HepG2 (cell line): ENCODE measurements around the gene GSPT1. TPM values are rescaled to one million over a fixed set of nuclear protein-coding genes. Genes with fewer than 3 reads are reported as not detected.

Source experiments
- ADNP ChIP-seq: sonication (generic); formaldehyde crosslinking; IDR thresholded peaks from 2 replicates; pipeline ENCODE4 v1.4.0; 2020; ENCODE audit warnings: missing genetic modification reagents
- BRD4 ChIP-seq: sonication (generic); formaldehyde crosslinking; IDR thresholded peaks from 2 replicates; pipeline ENCODE4 v1.4.0; 2020; ENCODE audit warnings: missing genetic modification reagents
- DNMT1 ChIP-seq: sonication (generic); formaldehyde crosslinking; IDR thresholded peaks from 2 replicates; pipeline ENCODE4 v1.5.1; 2020; ENCODE audit warnings: mild to moderate bottlenecking, missing genetic modification reagents
- IKZF1 ChIP-seq: fragments of 450-650 bp; IDR thresholded peaks from 2 replicates; pipeline ENCODE4 v1.7.1; 2016
- ISL2 ChIP-seq: sonication (generic); formaldehyde crosslinking; IDR thresholded peaks from 2 replicates; pipeline ENCODE4 v1.5.0; 2020; ENCODE audit warnings: missing genetic modification reagents
- KAT2B ChIP-seq: fragments of 150-350 bp; IDR thresholded peaks from 2 replicates; pipeline ENCODE4 v1.6.1; 2014; ENCODE audit warnings: low read depth, low read length, borderline replicate concordance
- KAT8 ChIP-seq: IDR thresholded peaks from 2 replicates; pipeline ENCODE4 v1.6.1; 2016; ENCODE audit warnings: missing genetic modification reagents, missing compliant biosample characterization
- MAFF ChIP-seq: IDR thresholded peaks from 2 replicates; pipeline ENCODE4 v1.6.1; 2011; ENCODE audit warnings: low read depth, low read length, improper control_type of control experiment
- NFKB2 ChIP-seq: sonication (generic); formaldehyde crosslinking; IDR thresholded peaks from 2 replicates; pipeline ENCODE4 v1.4.0; 2020; ENCODE audit warnings: missing genetic modification reagents, borderline replicate concordance
- NONO ChIP-seq, 2 experiments: fragments of 450-650 bp in 1 of 2; sonication (generic) in 1 of 2; formaldehyde crosslinking in 1 of 2; IDR thresholded peaks in 1 of 2; conservative IDR thresholded peaks in 1 of 2; 2 replicates each; pipeline versions ENCODE4 v1.6.1 to v1.8.0; 2017 to 2022; ENCODE audit warnings: mild to moderate bottlenecking in 1 of 2, missing genetic modification reagents in 1 of 2, moderate library complexity in 1 of 2
- POLR2A ChIP-seq, 2 experiments: IDR thresholded peaks; 2 replicates each; pipeline ENCODE4 v1.6.1; 2011; ENCODE audit warnings: low read depth in 2 of 2, low read length in 2 of 2, mild to moderate bottlenecking in 1 of 2, moderate library complexity in 1 of 2; ENCODE audit not compliant: insufficient read depth in 1 of 2
- RBM22 ChIP-seq: fragments of 200-400 bp; formaldehyde crosslinking; optimal IDR thresholded peaks from 2 replicates; pipeline ENCODE3; 2017; ENCODE audit warnings: mild to moderate bottlenecking, low read length, moderate library complexity
- SMARCE1 ChIP-seq: fragments of 450-650 bp; IDR thresholded peaks from 2 replicates; pipeline ENCODE4 v1.6.1; 2017; ENCODE audit warnings: borderline replicate concordance
- SNAPC2 ChIP-seq: sonication (generic); formaldehyde crosslinking; IDR thresholded peaks from 2 replicates; pipeline ENCODE4 v1.8.1; 2022; ENCODE audit warnings: mild to moderate bottlenecking, missing genetic modification reagents
- SOX6 ChIP-seq, 2 experiments: fragments of 450-650 bp in 1 of 2; sonication (generic) in 1 of 2; formaldehyde crosslinking in 1 of 2; IDR thresholded peaks; 2 replicates each; pipeline versions ENCODE4 v1.4.0 to v1.6.1; 2017 to 2020; ENCODE audit warnings: antibody characterized with exemption in 1 of 2, mild to moderate bottlenecking in 1 of 2, missing genetic modification reagents in 1 of 2
- TAF1 ChIP-seq: sonication (generic); formaldehyde crosslinking; IDR thresholded peaks from 2 replicates; pipeline ENCODE4 v1.4.0; 2020; ENCODE audit warnings: missing genetic modification reagents
- TOPORS ChIP-seq: sonication (generic); formaldehyde crosslinking; IDR thresholded peaks from 2 replicates; pipeline ENCODE4 v1.8.0; 2023; ENCODE audit warnings: mild to moderate bottlenecking, missing genetic modification reagents
- ZBTB3 ChIP-seq: sonication (generic); formaldehyde crosslinking; IDR thresholded peaks from 2 replicates; pipeline ENCODE4 v1.4.0; 2020; ENCODE audit warnings: low read depth, mild to moderate bottlenecking, moderate library complexity, missing genetic modification reagents, borderline replicate concordance
- ZFAT ChIP-seq: sonication (generic); formaldehyde crosslinking; conservative IDR thresholded peaks from 2 replicates; pipeline ENCODE4 v1.8.1; 2023; ENCODE audit warnings: missing genetic modification reagents, inconsistent platforms
- ZNF136 ChIP-seq: sonication (generic); formaldehyde crosslinking; IDR thresholded peaks from 2 replicates; pipeline ENCODE4 v1.8.1; 2022; ENCODE audit warnings: low read depth, mild to moderate bottlenecking, moderate library complexity, missing genetic modification reagents
- ZNF331 ChIP-seq: sonication (generic); formaldehyde crosslinking; IDR thresholded peaks from 2 replicates; pipeline ENCODE4 v1.4.0; 2020; ENCODE audit warnings: missing genetic modification reagents
- ZNF383 ChIP-seq: sonication (generic); formaldehyde crosslinking; IDR thresholded peaks from 2 replicates; pipeline ENCODE4 v1.4.0; 2020; ENCODE audit warnings: missing genetic modification reagents, mild to moderate bottlenecking, borderline replicate concordance
- ZNF550 ChIP-seq: sonication (generic); formaldehyde crosslinking; IDR thresholded peaks from 2 replicates; pipeline ENCODE4 v1.4.0; 2020; ENCODE audit warnings: mild to moderate bottlenecking, missing genetic modification reagents, borderline replicate concordance
- ZNF562 ChIP-seq: sonication (generic); formaldehyde crosslinking; IDR thresholded peaks from 2 replicates; pipeline ENCODE4 v1.8.0; 2022; ENCODE audit warnings: missing genetic modification reagents, borderline replicate concordance
- ZSCAN22 ChIP-seq: sonication (generic); formaldehyde crosslinking; IDR thresholded peaks from 2 replicates; pipeline ENCODE4 v1.4.0; 2020; ENCODE audit warnings: mild to moderate bottlenecking, missing genetic modification reagents
- ZSCAN29 ChIP-seq: sonication (generic); formaldehyde crosslinking; conservative IDR thresholded peaks from 2 replicates; pipeline ENCODE4 v1.4.0; 2020; ENCODE audit warnings: mild to moderate bottlenecking, missing genetic modification reagents
- polyA plus RNA-seq, 8 experiments: library from polyadenylated mRNA; depleted of rRNA in 3 of 8; stranded (reverse) in 7 of 8; unstranded in 1 of 8; fragments of >200 nt; fragmentation: Illumina TruSeq in 4 of 8; extraction: Trizol in 4 of 8; gene quantifications; 2 replicates each; pipeline versions ENCODE4 v1.2.1 to v1.2.3, GENCODE V29; 2011 to 2016; ENCODE audit warnings: low read depth in 4 of 8, missing spikeins in 1 of 8, mixed read lengths in 1 of 8; ENCODE audit not compliant: insufficient read depth in 1 of 8
- total RNA-seq, 5 experiments: library from RNA; depleted of rRNA; stranded (reverse); fragments of >200 nt; fragmentation: Illumina TruSeq; extraction: Trizol; gene quantifications; 2 replicates each; pipeline ENCODE4 v1.2.3, GENCODE V29; 2016; ENCODE audit warnings: low read depth in 1 of 5
- TF ChIP-seq, protein P1 (sequence below): sonication (generic); formaldehyde crosslinking; IDR thresholded peaks from 2 replicates; pipeline ENCODE4 v1.8.1; 2023; ENCODE audit warnings: mild to moderate bottlenecking, missing genetic modification reagents, borderline replicate concordance
- TF ChIP-seq, protein P2 (sequence below): IDR thresholded peaks from 2 replicates; pipeline ENCODE4 v1.6.1; 2016; ENCODE audit warnings: low read depth
- TF ChIP-seq, protein P3 (sequence below): sonication (generic); formaldehyde crosslinking; IDR thresholded peaks from 2 replicates; pipeline ENCODE4 v1.9.0; 2021; ENCODE audit warnings: missing genetic modification reagents, borderline replicate concordance

GSPT1 gene
- total and polyA plus RNA-seq, 2 of the 13 experiments (the other 11 are each of a cell fraction or from before 2014, with no cell fraction given): 120 to 316 TPM

DNA sequence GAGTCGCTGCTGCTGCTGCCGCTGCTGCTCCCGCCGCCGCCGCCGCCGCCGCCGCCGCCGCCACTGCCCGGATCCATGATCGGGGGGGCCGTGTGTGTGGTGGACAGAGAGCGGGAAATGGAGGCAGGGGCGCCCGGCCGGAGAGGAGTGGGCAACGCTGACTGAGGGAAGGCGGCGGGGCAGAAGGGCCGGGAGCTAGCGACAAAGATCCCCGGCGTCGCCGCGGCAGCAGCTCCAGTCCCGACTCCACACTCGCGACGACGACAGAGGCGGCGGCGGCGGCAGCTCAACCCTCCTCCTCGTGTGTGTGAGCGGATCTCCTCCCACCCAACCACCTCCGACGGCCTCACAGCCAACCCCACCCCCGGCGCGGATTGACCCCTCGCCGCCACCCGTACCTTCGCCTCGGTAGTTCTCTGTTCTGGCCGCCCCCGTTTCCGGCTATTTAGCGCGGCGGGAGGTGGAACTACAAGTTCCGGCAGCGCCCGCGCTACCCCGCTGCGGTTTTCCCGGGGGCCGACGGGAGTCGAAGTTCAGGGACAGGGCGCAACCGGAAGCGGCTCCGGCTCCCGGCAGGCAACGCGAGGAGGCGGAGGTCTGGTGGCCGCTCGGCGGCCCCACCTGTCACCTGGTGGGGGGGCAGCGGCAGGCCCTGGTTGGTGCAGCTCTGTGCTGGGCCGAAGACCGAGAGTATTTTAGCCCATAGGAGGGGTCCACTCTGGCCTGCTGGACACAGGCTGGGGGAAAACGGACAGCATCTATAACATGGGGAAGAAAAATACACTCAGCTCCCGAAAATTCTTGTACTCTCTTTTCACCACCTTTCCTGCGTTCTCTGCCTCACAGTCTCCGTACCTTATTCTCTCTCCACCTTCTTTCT, at the start of gene GSPT1 (continued):
- TF ChIP-seq ZNF383: no peak; the same call in 1 of the 2 replicates
- TF ChIP-seq ZNF136: no peak
- TF ChIP-seq IKZF1: no peak
- TF ChIP-seq MAFF: no peak
- TF ChIP-seq DNMT1 (CRISPR knock-in tag): no peak
- TF ChIP-seq ZNF331 (CRISPR knock-in tag): peak; percentile 61; the same call in 1 of the 2 replicates
- peak; percentile 60 for TF ChIP-seq RBM22
- no peak for TF ChIP-seq ZNF562 (CRISPR knock-in tag)
- TF ChIP-seq ZSCAN22: 0 out of 2 replicates have a peak, but pooled peaks have one; percentile 81
- TF ChIP-seq, protein P1, sequence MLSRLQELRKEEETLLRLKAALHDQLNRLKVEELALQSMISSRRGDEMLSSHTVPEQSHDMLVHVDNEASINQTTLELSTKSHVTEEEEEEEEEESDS: peak; percentile 74; the same call in 1 of the 2 replicates
- peak; percentile 93 for TF ChIP-seq KAT8
- TF ChIP-seq TAF1 (CRISPR knock-in tag): peak; percentile 96
- no peak for TF ChIP-seq ZFAT
- peak; percentile 59; the same call in 1 of the 2 replicates for TF ChIP-seq ZBTB3 (CRISPR knock-in tag)
- no peak for TF ChIP-seq KAT2B
- TF ChIP-seq, protein P2, sequence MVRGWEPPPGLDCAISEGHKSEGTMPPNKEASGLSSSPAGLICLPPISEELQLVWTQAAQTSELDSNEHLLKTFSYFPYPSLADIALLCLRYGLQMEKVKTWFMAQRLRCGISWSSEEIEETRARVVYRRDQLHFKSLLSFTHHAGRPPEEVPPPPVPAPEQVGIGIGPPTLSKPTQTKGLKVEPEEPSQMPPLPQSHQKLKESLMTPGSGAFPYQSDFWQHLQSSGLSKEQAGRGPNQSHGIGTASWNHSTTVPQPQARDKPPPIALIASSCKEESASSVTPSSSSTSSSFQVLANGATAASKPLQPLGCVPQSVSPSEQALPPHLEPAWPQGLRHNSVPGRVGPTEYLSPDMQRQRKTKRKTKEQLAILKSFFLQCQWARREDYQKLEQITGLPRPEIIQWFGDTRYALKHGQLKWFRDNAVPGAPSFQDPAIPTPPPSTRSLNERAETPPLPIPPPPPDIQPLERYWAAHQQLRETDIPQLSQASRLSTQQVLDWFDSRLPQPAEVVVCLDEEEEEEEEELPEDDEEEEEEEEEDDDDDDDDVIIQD (CRISPR knock-in tag): 0 out of 2 replicates have a peak, but pooled peaks have one; percentile 44
- no peak for TF ChIP-seq SOX6 (IDR thresholded peaks at IDR 0.05)
- TF ChIP-seq SOX6 (CRISPR knock-in tag; IDR thresholded peaks at IDR 0.05): peak; percentile 81
- TF ChIP-seq ADNP (CRISPR knock-in tag): no peak
- TF ChIP-seq SNAPC2: peak; percentile 74
- peak; percentile 92 for TF ChIP-seq NFKB2 (CRISPR knock-in tag)
- no peak; the same call in 1 of the 2 replicates for TF ChIP-seq ZSCAN29 (CRISPR knock-in tag)
- no peak for TF ChIP-seq SMARCE1
- peak; percentile 75 for TF ChIP-seq TOPORS
- TF ChIP-seq POLR2A (IDR thresholded peaks at IDR 0.05; ENCODE audit: insufficient read depth in 1 of 2, low read depth in 2 of 2, low read length in 2 of 2): peak; percentile 80 to 97
- no peak for TF ChIP-seq NONO (IDR thresholded peaks at IDR 0.05)
- TF ChIP-seq NONO (CRISPR knock-in tag; conservative IDR thresholded peaks at IDR 0.05): peak; percentile 98
- TF ChIP-seq ZNF550 (CRISPR knock-in tag): no peak
- TF ChIP-seq ISL2 (CRISPR knock-in tag): peak; percentile 90
- TF ChIP-seq BRD4: peak; percentile 76; the same call in 1 of the 2 replicates
- TF ChIP-seq, protein P3, sequence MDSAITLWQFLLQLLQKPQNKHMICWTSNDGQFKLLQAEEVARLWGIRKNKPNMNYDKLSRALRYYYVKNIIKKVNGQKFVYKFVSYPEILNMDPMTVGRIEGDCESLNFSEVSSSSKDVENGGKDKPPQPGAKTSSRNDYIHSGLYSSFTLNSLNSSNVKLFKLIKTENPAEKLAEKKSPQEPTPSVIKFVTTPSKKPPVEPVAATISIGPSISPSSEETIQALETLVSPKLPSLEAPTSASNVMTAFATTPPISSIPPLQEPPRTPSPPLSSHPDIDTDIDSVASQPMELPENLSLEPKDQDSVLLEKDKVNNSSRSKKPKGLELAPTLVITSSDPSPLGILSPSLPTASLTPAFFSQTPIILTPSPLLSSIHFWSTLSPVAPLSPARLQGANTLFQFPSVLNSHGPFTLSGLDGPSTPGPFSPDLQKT (CRISPR knock-in tag): peak; percentile 98
